8988T (cell line): ENCODE results near the gene PAX6.

Source experiments
- DNase-seq: peaks from one replicate; pipeline ENCODE4 v3.0.0; 2011

The PAX6 gene

GRCh38 chr11:31807799-31808667 is 3.1 kb downstream of the PAX6 start:
- peak; percentile 50 for DNase-seq

- no peak for DNase-seq
Measured at GRCh38 chr11:31806928-31807798, 4.0 kb downstream of the PAX6 start.

GRCh38 chr11:31806186-31806927 is 4.8 kb downstream of the PAX6 start:
- no peak for DNase-seq

- peak; percentile 37 for DNase-seq
Measured at GRCh38 chr11:31805629-31806185, 5.4 kb downstream of the PAX6 start.

DNA sequence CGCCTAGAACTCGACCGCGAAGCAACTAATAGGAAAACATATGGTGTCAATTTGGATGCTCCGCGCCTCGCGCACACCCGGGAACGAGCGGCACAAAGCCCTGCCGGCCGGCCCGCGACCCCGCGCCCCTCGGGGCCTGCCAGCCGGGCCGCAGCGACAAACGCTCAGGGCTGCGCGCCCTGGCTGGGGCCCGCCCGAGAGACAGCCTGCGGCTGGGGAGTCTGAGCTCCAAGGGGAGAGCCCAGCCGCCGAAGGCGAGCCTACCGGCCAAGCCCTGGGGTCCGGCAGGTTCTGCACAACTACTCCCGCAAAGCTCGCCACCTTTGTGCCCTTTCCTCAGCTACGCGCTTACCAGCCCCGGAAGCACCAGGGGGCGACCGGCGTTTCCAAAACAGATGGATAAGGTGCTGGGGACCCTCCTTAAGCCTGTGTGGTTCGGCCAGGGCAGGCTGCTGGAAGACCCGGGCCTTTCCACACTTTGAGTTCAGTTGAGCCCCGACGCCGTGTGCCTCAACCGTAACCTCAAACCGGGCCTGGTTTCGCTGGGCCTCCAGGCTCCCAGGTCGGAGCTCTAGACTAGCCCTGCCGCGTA is 6.0 kb downstream of the PAX6 start:
- peak; percentile 41 for DNase-seq

DNA sequence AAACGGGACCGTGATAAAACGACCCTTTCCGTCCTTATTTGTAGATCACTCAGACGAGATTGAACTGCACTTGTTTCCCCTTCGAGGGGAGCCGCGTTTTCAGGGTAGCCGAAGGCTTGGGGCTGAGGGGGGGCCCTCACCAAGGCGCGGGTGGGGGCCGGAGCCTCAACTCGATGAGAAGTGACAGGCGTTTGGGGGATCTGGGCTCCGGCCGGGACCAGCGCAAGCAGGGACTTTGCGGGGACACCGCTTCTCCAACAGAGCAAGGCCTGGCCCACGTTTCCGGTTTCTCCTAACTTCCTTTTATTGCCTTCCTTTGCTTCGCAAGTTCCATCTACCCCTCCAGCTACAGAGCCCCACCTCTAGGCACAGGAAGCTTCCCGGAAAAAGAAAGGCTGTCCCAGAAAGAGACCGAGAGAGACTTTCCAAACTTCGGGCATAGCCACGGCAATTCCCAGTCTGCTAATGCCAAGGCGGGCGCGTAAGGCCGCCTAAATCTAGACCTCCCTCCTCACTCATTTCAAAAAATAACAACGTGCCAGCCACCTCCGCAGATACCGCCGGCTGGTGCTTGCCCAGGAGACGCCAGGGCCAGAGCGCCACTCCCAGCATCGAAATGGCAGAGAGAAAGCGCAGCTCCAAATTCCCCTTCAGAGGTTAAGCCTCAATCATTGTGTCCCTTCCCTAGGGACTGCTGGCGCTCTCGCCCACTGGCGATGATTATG is 6.6 kb downstream of the PAX6 start:
- DNase-seq = peak; percentile 34

DNA sequence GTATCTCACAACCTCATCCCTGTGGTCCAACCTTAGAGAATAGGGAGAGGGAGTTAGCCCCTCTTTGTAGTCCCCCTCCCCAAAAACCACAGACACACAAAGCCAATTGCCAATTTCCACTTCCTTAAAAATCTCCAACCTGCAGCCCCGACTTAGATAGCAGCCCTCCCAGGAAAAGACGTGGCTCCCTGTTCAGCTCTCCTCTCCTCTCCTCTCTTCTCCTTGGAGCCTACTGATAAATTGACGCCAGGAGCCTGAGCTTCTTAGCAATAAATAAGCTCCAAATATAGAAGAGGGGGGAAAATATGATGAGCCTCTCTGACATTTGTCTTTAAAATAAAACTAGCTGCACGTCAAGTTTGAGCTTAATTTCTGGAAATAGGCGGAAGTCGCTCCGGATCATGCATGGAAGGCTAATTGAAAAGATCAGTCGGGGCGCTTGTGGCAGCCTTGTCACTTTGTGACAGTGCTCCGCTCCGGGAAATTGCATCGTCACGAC is 7.3 kb downstream of the PAX6 start:
- no peak for DNase-seq

DNA sequence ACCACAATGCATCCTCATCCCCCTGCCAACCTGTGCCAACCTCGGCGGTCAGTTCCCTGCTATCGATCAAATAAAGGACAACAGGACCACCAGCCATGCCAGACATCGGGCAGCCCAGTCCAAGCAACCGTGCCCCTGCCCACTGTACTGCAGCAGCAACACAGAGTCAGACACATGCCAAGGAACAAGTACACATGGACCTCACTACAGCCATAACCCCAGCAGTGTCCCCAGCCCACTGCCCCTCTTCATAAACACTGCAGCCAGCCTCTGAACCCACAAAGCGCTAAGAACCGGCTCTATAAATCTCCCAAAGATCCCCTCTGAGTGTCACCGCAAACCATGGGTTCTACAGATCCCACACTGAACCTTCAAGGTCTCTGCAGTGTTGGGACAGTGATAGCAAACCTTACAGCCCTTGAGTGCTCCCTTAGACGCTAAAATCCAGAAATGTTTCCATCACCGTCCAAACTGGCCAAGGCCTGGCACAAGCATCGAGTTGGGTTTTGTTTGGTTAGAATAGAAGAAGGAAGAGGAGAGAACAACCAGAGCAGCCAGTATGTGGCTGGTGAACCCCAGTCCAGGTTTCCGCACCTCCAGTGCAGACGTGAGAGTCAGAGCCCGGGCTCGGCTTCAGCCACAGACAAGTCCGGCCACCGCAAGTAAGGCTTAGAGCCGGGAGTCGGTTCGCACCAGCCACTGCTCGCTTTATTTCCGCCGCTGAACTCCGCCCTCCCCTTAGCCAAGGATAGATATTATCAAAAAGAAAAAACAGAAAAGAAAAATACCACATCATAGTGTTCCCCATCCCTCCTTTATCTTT is 7.9 kb downstream of the PAX6 start:
- peak; percentile 28 for DNase-seq

- no peak for DNase-seq
Measured at GRCh38 chr11:31802609-31802989, 8.5 kb downstream of the PAX6 start.

DNA sequence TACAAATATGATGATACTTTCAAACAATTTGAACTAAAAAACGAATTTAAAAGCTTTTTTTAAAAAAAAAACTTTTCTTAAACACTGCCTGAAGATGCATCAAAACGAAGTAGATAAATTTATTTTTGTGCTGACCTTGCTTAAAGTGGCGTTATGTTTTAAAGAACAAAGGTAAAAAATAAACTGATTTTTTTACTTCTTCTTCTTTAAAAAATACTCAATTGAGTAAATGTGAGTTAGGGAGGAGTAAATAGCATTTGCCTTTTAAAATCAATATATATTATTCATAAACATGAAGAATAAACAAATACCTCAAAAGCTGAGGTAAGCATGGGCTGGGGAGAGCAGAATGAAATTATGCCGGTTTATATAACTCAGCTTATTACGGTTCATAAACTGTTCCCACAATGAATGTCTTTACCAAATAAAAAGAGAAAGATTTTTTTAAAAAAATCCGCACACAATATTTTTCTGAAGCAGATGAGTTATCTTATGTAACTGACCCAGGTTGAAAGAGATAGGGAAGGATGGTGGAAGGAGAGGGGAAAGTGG is 9.0 kb downstream of the PAX6 start:
- no peak for DNase-seq

DNA sequence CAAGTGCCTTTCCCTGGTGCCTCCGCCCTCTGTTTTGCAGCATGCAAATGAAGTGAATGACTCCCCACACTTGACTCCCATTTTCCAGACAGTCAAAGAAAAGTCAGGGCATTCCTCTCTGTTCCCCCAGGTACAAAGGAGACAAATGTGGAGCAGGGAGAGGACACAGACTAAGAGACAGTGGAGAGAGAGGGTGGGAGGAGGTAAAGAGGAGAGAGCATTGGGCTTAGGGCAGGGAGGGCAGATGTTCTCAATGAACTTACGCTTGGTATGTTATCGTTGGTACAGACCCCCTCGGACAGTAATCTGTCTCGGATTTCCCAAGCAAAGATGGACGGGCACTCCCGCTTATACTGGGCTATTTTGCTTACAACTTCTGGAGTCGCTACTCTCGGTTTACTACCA is 9.8 kb downstream of the PAX6 start:
- no peak for DNase-seq

DNA sequence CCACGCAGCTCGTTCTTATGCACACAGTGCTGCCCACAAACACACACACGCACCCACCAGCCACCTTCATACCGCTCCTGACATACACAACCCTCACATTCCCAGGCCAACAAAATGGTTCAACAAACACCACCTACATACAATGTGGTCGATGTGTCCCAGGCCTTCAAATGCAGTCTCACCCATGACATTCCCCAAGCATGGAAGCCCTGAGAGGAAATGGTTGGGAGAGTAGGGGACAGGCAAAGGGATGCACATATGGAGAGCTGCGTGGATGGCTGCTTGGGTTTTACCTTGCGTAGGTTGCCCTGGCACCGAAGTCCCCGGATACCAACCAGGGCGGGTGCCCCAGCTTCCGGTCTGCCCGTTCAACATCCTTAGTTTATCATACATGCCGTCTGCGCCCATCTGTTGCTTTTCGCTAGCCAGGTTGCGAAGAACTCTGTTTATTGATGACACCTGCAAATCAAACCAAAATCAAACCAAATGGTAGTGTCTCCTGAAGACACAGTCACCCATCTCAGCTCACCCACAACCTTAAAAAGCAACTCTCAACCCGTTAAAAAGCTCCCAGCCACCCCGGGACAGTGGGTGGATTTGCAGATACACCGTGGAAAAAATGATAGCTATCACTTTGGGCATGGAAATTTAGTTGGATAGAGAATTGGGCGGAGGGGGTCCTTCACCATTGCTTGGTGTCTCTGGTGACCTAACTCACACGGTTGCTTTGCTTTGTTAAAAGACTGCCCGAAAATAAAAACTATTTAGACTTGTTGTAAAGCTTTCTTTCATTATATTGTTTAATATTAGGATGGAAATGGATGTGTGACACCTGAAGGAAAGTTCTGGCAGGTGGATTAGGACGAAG is 10.5 kb downstream of the PAX6 start:
- no peak for DNase-seq

GRCh38 chr11:31799435-31800397 is 11.4 kb downstream of the PAX6 start:
- DNase-seq = no peak

GRCh38 chr11:31798554-31799434 is 12.3 kb downstream of the PAX6 start:
- peak; percentile 36 for DNase-seq

- DNase-seq = no peak
Measured at GRCh38 chr11:31798057-31798553, 13.0 kb downstream of the PAX6 start.

GRCh38 chr11:31797190-31798056 is 13.7 kb downstream of the PAX6 start:
- no peak for DNase-seq
